Islet precursor cell (in vitro differentiated cells): ENCODE data around the gene PRAMEF6.
"Not testable (repeated sequence)": the region's sequence is repeated elsewhere in the genome, so short reads cannot be mapped to it uniquely, and the experiment has no call there.

Source experiments
- DNase-seq: peaks from one replicate; pipeline ENCODE4 v3.0.0-alpha.2; 2018

Gene PRAMEF6

GRCh38 chr1:12947480-12947879 lies at the start of gene PRAMEF6:
PRAMEF6 (minus strand) TSS chr1:12947580; CDS start chr1:12942518, 5,062 bp downstream.
- not testable (repeated sequence) for DNase-seq

DNA sequence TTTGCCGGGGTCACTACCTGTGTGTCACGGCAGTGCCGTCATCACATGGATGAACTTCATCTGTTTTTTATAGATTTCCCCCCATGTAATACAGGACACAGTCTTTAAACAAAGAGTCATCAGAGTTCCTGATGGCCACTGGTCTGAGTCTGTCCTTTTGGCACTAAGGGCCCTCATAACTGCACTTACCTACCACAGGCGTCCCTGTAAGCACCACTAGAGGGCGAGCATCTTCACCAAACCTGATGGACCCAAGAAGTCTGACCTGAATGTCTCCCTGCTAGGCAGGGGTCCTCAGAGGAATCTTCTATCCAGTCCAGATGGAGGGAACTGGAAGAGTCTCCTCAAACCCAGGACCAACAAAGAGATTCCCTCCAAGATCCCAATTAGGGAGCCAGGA lies 23.0 kb downstream of the PRAMEF6 start:
- DNase-seq = not testable (repeated sequence)

- not testable (repeated sequence) for DNase-seq
Measured at GRCh38 chr1:12921749-12922148, 25.6 kb downstream of the PRAMEF6 start.

GRCh38 chr1:12916310-12916709 lies 31.1 kb downstream of the PRAMEF6 start, which contains the start of gene PRAMEF7:
PRAMEF7 (plus strand) TSS chr1:12916610; CDS start chr1:12917693, 1,083 bp downstream.
- not testable (repeated sequence) for DNase-seq

DNA sequence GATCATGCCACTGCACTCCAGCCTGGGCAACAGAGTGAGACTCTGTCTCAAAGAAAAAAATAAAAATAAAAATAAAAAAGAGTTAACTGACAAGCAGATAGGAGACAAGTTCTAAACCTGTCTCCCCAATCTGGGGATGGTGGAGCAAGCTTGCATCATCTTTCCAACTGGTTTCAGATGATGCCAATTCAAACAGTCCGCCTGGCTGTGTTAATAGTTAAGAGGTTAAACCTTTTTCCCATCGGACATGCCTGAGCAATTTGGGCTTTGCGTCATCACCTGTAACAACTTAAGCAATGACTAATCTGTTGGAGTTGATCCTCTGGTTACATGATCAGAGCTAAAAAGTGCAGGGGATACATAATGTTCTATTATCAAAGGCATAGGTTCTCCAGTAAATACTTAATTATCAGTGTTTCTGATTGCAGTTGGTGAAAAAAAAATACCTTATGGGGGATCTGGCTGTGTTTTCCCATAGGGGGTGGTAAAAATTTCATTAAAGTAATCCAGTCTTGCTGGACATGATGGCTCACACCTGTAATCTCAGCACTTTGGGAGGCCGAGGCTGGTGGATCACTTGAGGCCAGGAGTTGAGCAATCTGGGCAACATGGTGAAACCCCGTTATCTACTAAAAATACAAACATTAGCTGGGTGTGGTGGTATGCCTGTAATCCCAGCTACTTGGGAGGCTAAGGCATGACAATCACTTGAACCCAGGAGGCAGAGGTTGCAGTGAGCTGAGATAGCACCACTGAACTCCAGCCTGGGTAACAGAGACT lies 43.4 kb downstream of the PRAMEF6 start:
- not testable (repeated sequence) for DNase-seq

GRCh38 chr1:12899186-12899585 lies 48.2 kb downstream of the PRAMEF6 start:
- not testable (repeated sequence) for DNase-seq

DNA sequence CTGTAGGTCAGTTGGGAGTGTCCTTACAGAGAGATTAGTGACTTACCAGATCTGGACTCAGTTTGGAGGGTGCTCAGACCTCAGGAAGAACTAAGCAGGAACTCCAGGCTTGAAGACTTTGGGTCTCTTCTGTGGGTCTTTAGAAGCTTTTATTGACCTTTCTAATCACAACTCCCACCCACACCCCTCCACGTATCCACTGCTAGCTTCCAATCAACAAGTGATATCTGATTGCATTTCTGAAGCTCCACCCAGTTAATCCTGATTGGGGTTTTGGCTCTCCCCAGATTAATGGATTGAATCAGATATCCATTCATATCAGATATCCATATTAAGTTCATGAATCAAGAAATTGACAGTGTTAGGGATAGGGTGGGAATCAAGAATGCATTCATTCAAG lies 49.2 kb downstream of the PRAMEF6 start, which contains the start of gene PRAMEF10:
Gene PRAMEF10 (minus strand): TSS at position 101 of the 400 bp plus-strand sequence. CDS start 2,423 bp downstream, outside the sequence.
- DNase-seq = not testable (repeated sequence)
